Ammon's horn (tissue), 1 donor: ENCODE results near the gene ANKRD11.
"Not testable (repeated sequence)": the region's sequence is repeated elsewhere in the genome, so short reads cannot be mapped to it uniquely, and the experiment has no call there.

ENCODE experiments used
- DNase-seq: peaks from one replicate; pipeline ENCODE4 v3.0.0-alpha.2; 2016; ENCODE audit warnings: low spot score

The ANKRD11 gene

DNA sequence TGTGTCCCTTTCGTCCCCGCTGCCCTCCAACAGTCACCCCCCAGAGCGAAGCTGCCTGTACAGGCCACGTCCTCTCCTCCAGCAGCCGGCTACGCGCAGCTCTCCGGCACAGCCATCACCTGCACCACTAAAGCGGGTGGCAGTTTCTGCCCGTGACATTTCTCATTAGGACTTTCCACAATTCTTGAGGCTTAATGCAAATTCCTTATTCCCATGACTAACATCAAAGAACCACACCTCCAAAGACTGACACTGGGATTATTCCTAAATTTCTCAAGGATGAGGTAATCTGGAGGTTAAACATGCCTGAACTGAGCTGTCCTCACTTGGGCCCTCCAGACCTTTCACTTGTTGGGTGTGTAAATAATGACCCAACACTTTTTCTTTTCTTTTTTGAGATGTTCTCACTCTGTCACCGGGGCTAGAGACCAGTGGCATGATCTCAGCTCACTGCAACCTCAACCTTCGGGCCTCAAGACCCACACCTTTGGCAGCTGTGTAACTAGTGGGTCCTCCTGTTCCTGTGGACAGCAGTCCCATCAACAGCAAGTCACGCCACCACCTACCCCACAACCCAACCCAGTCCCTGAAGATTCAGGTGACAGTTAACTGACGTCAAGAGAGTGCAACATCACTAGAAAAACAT lies 11.7 kb downstream of the ANKRD11 start:
- no peak for DNase-seq

- DNase-seq = no peak
Observed at GRCh38 chr16:89476811-89477261, 13.5 kb downstream of the ANKRD11 start.

DNA sequence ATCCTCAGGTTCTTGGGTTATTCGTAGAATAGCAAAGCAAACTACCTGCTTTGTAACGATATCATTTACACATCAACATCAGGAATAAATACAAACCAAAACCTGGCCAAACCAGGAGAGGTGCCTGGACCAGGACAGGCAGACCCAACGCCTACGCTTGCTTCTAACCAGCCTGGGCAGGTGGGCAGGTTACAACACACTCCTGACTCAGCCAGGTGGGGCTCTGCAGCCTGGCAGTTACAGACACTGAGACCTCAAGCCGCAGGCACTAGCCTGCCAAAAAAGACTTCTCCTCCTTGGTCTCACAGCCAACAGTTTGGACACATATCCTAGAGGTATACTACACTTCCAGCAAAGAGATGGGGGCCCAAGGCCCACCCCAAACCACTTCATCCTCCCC lies 14.0 kb downstream of the ANKRD11 start:
- DNase-seq = no peak

GRCh38 chr16:89475144-89475543 lies 15.2 kb downstream of the ANKRD11 start:
- no peak for DNase-seq

DNA sequence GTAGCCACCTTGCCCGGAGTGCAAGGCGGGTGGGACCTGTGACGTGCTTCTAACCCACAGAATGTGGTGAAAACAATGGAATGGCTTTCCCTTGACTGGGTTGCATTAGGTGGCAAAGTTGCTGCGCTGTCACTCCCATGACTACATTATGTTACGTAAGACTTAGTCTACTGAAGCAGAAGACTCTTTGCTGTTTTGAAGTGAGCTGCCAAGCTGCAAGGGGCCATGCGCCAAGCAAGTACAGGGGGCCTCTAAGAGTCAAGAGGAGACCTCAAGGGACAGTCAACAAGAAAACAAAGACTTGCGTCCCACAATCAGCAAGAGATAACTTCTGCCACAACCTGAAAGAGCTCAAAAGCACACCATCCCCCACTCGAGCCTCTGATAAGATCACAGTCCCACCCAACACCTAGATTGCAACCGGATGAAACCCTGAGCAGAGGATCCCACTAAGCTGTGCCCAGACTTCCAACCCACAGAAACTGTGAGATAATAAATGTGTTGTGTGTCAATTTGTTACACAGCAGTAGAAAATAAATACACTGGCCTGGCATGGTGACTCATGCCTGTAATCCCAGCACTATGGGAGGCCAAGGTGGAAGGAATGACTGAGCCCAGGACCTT lies 16.5 kb downstream of the ANKRD11 start:
- DNase-seq = no peak

GRCh38 chr16:89473136-89473712 lies 17.1 kb downstream of the ANKRD11 start:
- DNase-seq = no peak

DNA sequence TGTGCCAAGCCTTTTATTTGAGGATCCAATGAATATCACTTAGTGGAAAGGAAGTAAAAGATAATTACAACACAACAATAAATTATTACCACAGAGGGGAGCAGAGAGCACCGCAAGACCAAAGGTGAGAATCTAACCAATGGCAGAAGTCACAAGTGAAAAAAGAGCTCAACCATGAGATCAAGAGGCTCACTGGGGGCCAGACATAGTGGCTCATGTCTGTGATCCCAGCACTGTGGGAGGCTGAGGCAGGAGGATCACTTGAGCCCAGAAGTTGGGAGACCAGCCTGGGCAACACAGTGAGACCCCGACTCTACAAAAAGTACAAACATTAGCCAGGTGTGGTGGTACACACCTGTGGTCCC lies 17.7 kb downstream of the ANKRD11 start:
- DNase-seq = no peak

GRCh38 chr16:89467382-89467781 lies 23.0 kb downstream of the ANKRD11 start:
- DNase-seq = no peak

- no peak for DNase-seq
Observed at GRCh38 chr16:89466920-89467319, 23.4 kb downstream of the ANKRD11 start.

GRCh38 chr16:89463312-89463711 lies 27.0 kb downstream of the ANKRD11 start:
- DNase-seq = not testable (repeated sequence)

DNA sequence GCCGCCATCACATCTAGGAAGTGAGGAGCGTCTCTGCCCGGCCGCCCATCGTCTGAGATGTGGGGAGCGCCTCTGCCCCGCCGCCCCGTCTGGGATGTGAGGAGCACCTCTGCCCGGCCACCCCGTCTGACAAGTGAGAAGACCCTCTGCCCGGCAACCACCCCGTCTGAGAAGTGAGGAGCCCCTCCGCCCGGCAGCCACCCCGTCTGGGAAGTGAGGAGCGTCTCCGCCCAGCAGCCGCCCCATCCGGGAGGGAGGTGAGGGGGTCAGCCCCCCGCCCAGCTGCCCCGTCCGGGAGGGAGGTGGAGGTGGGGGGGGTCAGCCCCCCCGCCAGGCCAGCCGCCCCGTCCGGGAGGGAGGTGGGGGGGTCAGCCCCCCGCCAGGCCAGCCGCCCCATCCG lies 27.7 kb downstream of the ANKRD11 start:
- not testable (repeated sequence) for DNase-seq

DNA sequence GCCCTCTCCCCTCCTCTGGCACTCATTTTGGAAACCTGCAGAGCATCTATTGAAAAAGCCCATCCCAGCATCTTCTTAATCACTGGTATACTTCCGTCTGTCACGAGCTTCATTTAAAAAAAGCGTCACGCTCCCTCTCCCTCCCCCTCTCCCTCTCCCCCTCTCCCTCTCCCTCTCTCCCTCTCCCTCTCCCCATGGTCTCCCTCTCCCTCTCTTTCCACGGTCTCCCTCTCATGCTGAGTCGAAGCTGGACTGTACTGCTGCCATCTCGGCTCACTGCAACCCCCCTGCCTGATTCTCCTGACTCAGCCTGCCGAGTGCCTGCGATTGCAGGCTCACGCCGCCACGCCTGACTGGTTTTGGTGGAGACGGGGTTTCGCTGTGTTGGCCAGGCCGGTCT lies 28.5 kb downstream of the ANKRD11 start:
- DNase-seq = not testable (repeated sequence)

- DNase-seq = no peak
Observed at GRCh38 chr16:89460556-89460955, 29.8 kb downstream of the ANKRD11 start.

GRCh38 chr16:89458967-89459366 lies 31.4 kb downstream of the ANKRD11 start:
- DNase-seq = no peak

DNA sequence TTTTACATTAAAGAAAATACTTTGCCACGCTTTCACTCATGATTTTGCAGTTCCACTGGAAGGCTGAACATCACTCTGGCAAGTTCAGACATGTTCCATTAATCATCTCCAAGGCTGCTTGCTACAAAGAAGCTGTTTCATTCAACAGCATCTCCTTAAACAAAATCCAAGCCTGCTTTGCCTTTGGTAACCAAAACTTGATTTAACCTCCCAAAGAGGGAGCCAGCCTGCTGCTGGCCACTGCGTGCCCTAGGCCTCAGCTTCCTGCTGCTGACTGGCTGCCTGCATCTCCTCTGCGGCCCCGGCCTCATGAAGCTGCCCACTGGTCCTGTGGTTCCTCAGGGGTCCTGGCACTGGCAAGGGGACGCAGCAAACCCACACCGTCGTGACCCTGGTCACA lies 31.8 kb downstream of the ANKRD11 start:
- no peak for DNase-seq

- no peak for DNase-seq
Observed at GRCh38 chr16:89456419-89456959, 33.9 kb downstream of the ANKRD11 start.

DNA sequence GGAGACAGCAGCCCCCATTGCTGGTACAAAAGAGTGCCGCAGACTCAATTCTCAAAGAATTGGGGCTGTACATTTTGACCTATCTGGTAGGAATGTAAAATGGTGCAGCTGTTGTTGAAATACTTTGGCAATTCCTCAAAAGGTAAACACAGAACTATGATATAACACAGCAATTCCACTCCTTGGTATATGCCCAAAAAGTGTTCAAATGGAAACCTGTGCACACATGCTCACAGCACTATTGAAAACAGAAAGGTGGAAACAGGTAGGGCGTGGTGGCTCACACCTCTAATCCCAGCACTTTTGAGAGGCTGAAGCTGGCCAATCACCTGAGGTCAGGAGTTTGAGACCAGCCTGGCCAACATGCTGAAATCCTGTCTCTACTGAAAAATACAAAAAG lies 34.7 kb downstream of the ANKRD11 start:
- no peak for DNase-seq

DNA sequence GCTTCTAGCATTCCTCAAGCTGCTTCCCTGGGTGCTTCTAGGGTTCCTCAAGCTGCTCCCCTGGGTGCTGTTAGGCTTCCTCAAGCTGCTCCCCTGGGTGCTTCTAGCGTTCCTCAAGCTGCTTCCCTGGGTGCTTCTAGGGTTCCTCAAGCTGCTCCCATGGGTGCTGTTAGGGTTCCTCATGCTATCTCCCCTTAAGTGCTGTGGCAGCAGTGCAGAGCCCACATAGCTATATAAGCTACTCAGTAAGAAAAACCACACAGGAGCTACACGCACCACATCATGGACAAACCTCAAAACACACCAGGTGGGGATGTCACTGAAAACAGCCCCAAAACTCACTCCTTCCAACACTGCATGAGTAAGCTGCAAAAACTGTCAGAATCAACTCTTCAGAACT lies 35.2 kb downstream of the ANKRD11 start:
- no peak for DNase-seq

DNA sequence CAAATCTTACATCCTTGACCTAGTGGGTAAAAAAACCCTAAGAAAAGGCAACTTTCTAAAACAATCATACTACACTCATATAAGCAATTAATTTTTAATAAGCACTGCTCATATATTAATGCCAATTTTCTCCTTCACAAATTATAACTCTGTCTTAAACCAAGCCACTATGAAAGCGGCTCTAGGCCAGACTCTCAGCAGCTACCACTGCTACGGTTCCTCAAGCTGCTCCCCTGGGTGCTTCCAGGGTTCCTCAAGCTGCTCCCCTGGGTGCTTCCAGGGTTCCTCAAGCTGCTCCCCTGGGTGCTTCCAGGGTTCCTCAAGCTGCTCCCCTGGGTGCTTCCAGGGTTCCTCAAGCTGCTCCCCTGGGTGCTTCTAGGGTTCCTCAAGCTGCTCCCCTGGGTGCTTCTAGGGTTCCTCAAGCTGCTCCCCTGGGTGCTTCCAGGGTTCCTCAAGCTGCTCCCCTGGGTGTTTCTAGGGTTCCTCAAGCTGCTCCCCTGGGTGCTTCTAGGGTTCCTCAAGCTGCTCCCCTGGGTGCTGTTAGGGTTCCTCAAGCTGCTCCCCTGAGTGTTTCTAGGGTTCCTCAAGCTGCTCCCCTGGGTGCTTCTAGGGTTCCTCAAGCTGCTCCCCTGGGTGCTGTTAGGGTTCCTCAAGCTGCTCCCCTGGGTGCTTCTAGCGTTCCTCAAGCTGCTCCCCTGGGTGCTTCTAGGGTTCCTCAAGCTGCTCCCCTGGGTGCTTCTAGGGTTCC lies 35.8 kb downstream of the ANKRD11 start:
- not testable (repeated sequence) for DNase-seq

- peak; percentile 50 for DNase-seq
Observed at GRCh38 chr16:89453501-89454321, 36.6 kb downstream of the ANKRD11 start.

DNA sequence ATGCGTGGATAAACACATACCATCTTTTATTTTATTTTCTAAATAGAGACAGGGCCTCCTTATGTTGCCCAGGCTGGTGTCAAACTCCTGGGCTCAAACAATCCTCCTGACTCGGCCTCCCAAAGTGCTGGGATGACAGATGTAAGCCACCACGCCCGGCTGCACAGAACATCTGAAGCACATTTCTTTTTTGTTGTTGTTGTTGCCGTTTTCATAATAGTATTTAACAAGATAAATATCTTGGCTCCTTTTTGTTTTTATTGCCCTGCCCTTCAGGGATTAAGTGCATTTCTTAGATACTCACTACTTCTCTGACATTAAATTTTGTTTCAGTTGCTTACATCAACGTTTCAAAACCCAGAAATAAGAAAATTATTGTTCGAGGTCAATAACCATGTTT lies 37.4 kb downstream of the ANKRD11 start:
- DNase-seq = no peak

DNA sequence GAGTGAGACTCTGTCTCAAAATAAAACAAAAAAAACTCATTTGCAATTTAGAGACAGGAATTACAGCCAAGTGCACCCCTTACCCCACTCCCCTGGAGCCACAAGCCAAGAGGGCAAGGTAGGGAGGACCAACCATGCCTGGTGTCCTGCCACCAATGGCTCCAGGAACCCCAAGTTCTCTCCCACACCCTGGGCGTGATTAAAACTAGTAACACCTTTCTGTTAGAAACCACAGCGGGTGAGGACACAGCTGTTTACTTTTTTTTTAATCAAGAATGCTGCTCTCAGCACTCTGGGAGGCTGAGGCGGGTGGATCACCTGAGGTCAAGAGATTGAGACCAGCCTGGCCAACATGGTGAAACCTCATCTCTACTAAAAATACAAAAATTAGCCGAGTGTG lies 38.1 kb downstream of the ANKRD11 start:
- DNase-seq = no peak
